SK-N-MC (cell line): Measurements from ENCODE around the gene ERI3.

ENCODE experiments used
- DNase-seq: peaks from one replicate; pipeline ENCODE4 v3.0.0-alpha.2; 2011; ENCODE audit warnings: low read depth, low spot score
- H3K27ac ChIP-seq: fragments of 200-600 bp; sonication (generic); 2 replicates; pipeline ENCODE4 v1.5.1; 2016; ENCODE audit warnings: mixed run types
- H3K36me3 ChIP-seq: fragments of 200-600 bp; sonication (generic); 2 replicates; pipeline ENCODE4 v1.6.1; 2017; ENCODE audit warnings: antibody characterized with exemption, low read length, mixed read lengths; ENCODE audit not compliant: insufficient read depth
- H3K4me3 ChIP-seq: fragments of 200-600 bp; sonication (generic); 2 replicates; pipeline ENCODE4 v1.5.1; 2016
- H3K9ac ChIP-seq: fragments of 200-600 bp; sonication (generic); 2 replicates; pipeline ENCODE4 v1.8.0; 2017; ENCODE audit warnings: mixed run types, mixed read lengths; ENCODE audit not compliant: insufficient read length
- H3K9me3 ChIP-seq: fragments of 200-600 bp; sonication (generic); 2 replicates; pipeline ENCODE4 v1.6.1; 2017; ENCODE audit warnings: low read depth, mild to moderate bottlenecking, antibody characterized with exemption, low read length, moderate library complexity, mixed read lengths
- EZH2 ChIP-seq: fragments of 200-600 bp; sonication (generic); IDR thresholded peaks from one replicate; pipeline ENCODE4 v1.6.1; 2017; ENCODE audit warnings: antibody characterized with exemption
- FOXP2 ChIP-seq: optimal IDR thresholded peaks from 2 replicates; pipeline ENCODE3; 2011; ENCODE audit warnings: mild to moderate bottlenecking, moderate library complexity; ENCODE audit not compliant: insufficient read depth; ENCODE audit errors: extremely low read length, control extremely low read depth
- POLR2AphosphoS5 ChIP-seq: IDR thresholded peaks from 2 replicates; pipeline ENCODE4 v1.6.1; 2012; ENCODE audit warnings: mild to moderate bottlenecking, low read depth, low read length, borderline replicate concordance

Gene ERI3

GRCh38 chr1:44265656-44266358, 89.2 kb downstream of the ERI3 start:
- Histone ChIP-seq H3K9me3 (no peaks in the 10 kb centered on the region), H3K27ac (no peak overlapping the region), H3K9ac (no peak overlapping the region), H3K36me3 (no peaks in the 10 kb centered on the region), H3K4me3 (no peak overlapping the region)
- DNase-seq: no peak
- TF ChIP-seq POLR2AphosphoS5 (no peak), FOXP2 (no peak), EZH2 (no peak)

- no peak overlapping the region for H3K27ac ChIP-seq
- H3K9me3 ChIP-seq: no peaks in the 10 kb centered on the region
- no peak for DNase-seq
- no peak overlapping the region for H3K9ac ChIP-seq
- TF ChIP-seq EZH2 (no peak), FOXP2 (no peak), POLR2AphosphoS5 (no peak)
- H3K36me3 ChIP-seq: no peaks in the 10 kb centered on the region
- no peak overlapping the region for H3K4me3 ChIP-seq
These were observed 90.6 kb downstream of the ERI3 start for GRCh38 chr1:44264451-44264771.

- Histone ChIP-seq H3K9ac (no peak overlapping the region), H3K36me3 (no peaks in the 10 kb centered on the region), H3K27ac (no peak overlapping the region), H3K4me3 (no peak overlapping the region), H3K9me3 (no peaks in the 10 kb centered on the region)
- TF ChIP-seq EZH2 (no peak), POLR2AphosphoS5 (no peak), FOXP2 (no peak)
- DNase-seq: no peak
These were observed 91.2 kb downstream of the ERI3 start for GRCh38 chr1:44263568-44264450.

GRCh38 chr1:44262816-44263567, 92.1 kb downstream of the ERI3 start:
- H3K9ac ChIP-seq: no peak overlapping the region
- H3K27ac ChIP-seq: no peak overlapping the region
- no peak for DNase-seq

GRCh38 chr1:44262414-44262813, 92.6 kb downstream of the ERI3 start:
- no peak overlapping the region for H3K27ac ChIP-seq
- H3K36me3 ChIP-seq: no peaks in the 10 kb centered on the region; the same call in 1 of the 2 replicates
- no peak for TF ChIP-seq FOXP2
- TF ChIP-seq POLR2AphosphoS5: no peak
- TF ChIP-seq EZH2: no peak
- H3K9ac ChIP-seq: no peak overlapping the region
- no peak for DNase-seq
- H3K9me3 ChIP-seq: no peaks in the 10 kb centered on the region
- no peak overlapping the region for H3K4me3 ChIP-seq

More at GRCh38 chr1:44262816-44263567, 92.1 kb downstream of the ERI3 start:
- H3K4me3 ChIP-seq: no peak overlapping the region
- H3K36me3 ChIP-seq: no peaks in the 10 kb centered on the region
- H3K9me3 ChIP-seq: no peaks in the 10 kb centered on the region
- no peak for TF ChIP-seq EZH2
- no peak for TF ChIP-seq FOXP2
- TF ChIP-seq POLR2AphosphoS5: no peak

- H3K9me3 ChIP-seq: no peaks in the 10 kb centered on the region
- no peak for DNase-seq
- H3K4me3 ChIP-seq: no peak overlapping the region
- no peak for TF ChIP-seq EZH2
- no peak for TF ChIP-seq FOXP2
- no peak for TF ChIP-seq POLR2AphosphoS5
- H3K36me3 ChIP-seq: no peaks in the 10 kb centered on the region; the same call in 1 of the 2 replicates
- no peak overlapping the region for H3K27ac ChIP-seq
- no peak overlapping the region for H3K9ac ChIP-seq
These were observed 93.1 kb downstream of the ERI3 start for GRCh38 chr1:44261962-44262361.

GRCh38 chr1:44261171-44261817, 93.8 kb downstream of the ERI3 start:
- TF ChIP-seq EZH2 (no peak), FOXP2 (no peak), POLR2AphosphoS5 (no peak)
- Histone ChIP-seq H3K4me3 (no peak overlapping the region), H3K27ac (no peak overlapping the region), H3K9me3 (no peaks in the 10 kb centered on the region), H3K36me3 (peaks cover 4% of the 10 kb centered on the region; the same call in 1 of the 2 replicates), H3K9ac (no peak overlapping the region)
- DNase-seq: no peak
